Colonic mucosa (tissue), 4 donors: ENCODE results near the gene TCEAL1. TPM values are rescaled to one million over a fixed set of nuclear protein-coding genes. Genes with fewer than 3 reads are reported as not detected.

ENCODE experiments used
- DNase-seq: peaks from one replicate; pipeline ENCODE4 v3.0.0-alpha.2; 2020
- H3K27ac ChIP-seq: fragments of 200-600 bp; one replicate; pipeline ENCODE4 v1.8.0; 2021
- H3K27me3 ChIP-seq: fragments of 200-600 bp; one replicate; pipeline ENCODE4 v1.8.0; 2021
- H3K36me3 ChIP-seq: fragments of 200-600 bp; one replicate; pipeline ENCODE4 v1.8.0; 2021
- H3K4me1 ChIP-seq: fragments of 200-600 bp; one replicate; pipeline ENCODE4 v1.8.0; 2021; ENCODE audit warnings: mild to moderate bottlenecking
- H3K4me3 ChIP-seq: fragments of 200-600 bp; one replicate; pipeline ENCODE4 v1.8.0; 2021
- H3K9ac ChIP-seq, 2 donors: one replicate each; pipeline ENCODE4 v1.7.0; 2013; ENCODE audit warnings: control low read depth in 2 of 2, low read depth in 2 of 2, low read length in 2 of 2
- H3K9me3 ChIP-seq: fragments of 200-600 bp; one replicate; pipeline ENCODE4 v1.8.0; 2021
- CTCF ChIP-seq: fragments of 200-600 bp; IDR thresholded peaks from one replicate; pipeline ENCODE4 v1.8.0; 2022; ENCODE audit warnings: antibody characterized with exemption, mild to moderate bottlenecking
- intact Hi-C: fragments of 100-400 bp; cut with DNase I; formaldehyde crosslinking; loops from one replicate; pipeline ENCODE4 v1.14.1; 2022
- total RNA-seq, 2 donors: library from RNA; stranded (reverse); fragmentation: NEBNext Ultra II Directional in 1 of 2; extraction: Animal tissue kit (Norgen Biotek cat#: 25700) in 1 of 2; gene quantifications; one replicate each; pipeline ENCODE4 v1.2.1, GENCODE V29; 2021
- donor health status: healthy.
- donor health status: DM: no; HTN: no; CAD: no.
- donor health status: DM: no; HTN: no; CAD: no.

The TCEAL1 gene
- total RNA-seq, 2 donors from 2014 or later = 11.2 to 13.0 TPM

GRCh38 chrX:103678199-103678993 is 49.6 kb downstream of the TCEAL1 start:
- Histone ChIP-seq H3K4me1 (no peaks in the 10 kb centered on the region), H3K9me3 (no peaks in the 10 kb centered on the region), H3K9ac (no peak overlapping the region), H3K4me3 (no peak overlapping the region), H3K27me3 (no peaks in the 10 kb centered on the region), H3K36me3 (peaks cover 3% of the 10 kb centered on the region), H3K27ac (no peak overlapping the region)
- intact Hi-C loops = no loop called here
- DNase-seq = no peak
- no peak for TF ChIP-seq CTCF

Other genes with a start within 250 kb of the TCEAL1 start
- gene RAB40A, start 109.5 kb upstream of the TCEAL1 start, total RNA-seq = under 1 TPM; 0.10 to 0.16 TPM
- gene TCEAL4, start 43.5 kb upstream of the TCEAL1 start, total RNA-seq = 10 to 100 TPM; 19.0 to 21.1 TPM
- gene TCEAL3, start 21.0 kb upstream of the TCEAL1 start, total RNA-seq = 1 to 10 TPM; 4.9 to 7.8 TPM
- 100 to 1,000 TPM; 198 to 266 TPM for gene MORF4L2, start 57.7 kb downstream of the TCEAL1 start, total RNA-seq
- not detected for gene TMEM31, start 81.9 kb downstream of the TCEAL1 start, total RNA-seq
- 10 to 100 TPM in 1 of 2 donors, 1 to 10 TPM in 1; 4.0 to 11.2 TPM for gene PLP1, start 147.9 kb downstream of the TCEAL1 start, total RNA-seq
- gene RAB9B, start 203.3 kb downstream of the TCEAL1 start, total RNA-seq = 1 to 10 TPM in 1 of 2 donors, under 1 TPM in 1; 0.54 to 1.2 TPM